Keratinocyte (primary cell): ENCODE data around the gene SCRN2. TPM values are rescaled to one million over a fixed set of nuclear protein-coding genes. Genes with fewer than 3 reads are reported as not detected.

Experiments
- DNase-seq: peaks from one replicate; pipeline ENCODE4 v3.0.0-alpha.2; 2011; ENCODE audit warnings: low read depth, missing footprints, low spot score
- FAIRE-seq: peaks from 2 replicates; lab custom pipeline; 2011; peaks lifted over from hg19 to GRCh38; lab: Jason Lieb, UNC
- H2AFZ ChIP-seq: 2 replicates; pipeline ENCODE4 v1.6.0; 2012; ENCODE audit warnings: low read length, control low read depth, inconsistent platforms; ENCODE audit not compliant: control insufficient read depth
- H3K27ac ChIP-seq: 2 replicates; pipeline ENCODE4 v1.5.1; 2011; ENCODE audit warnings: low read length; ENCODE audit not compliant: control insufficient read depth, insufficient read depth
- H3K27me3 ChIP-seq: 3 replicates; pipeline ENCODE4 v1.6.0; 2011; ENCODE audit warnings: low read length; ENCODE audit not compliant: control insufficient read depth, insufficient read depth; ENCODE audit errors: extremely low read depth
- H3K36me3 ChIP-seq, 2 experiments: 2 replicates in 1 of 2; 3 replicates in 1 of 2; pipeline ENCODE4 v1.5.1; 2011; ENCODE audit warnings: low read length in 2 of 2, mild to moderate bottlenecking in 1 of 2; ENCODE audit not compliant: control insufficient read depth in 2 of 2, insufficient read depth in 2 of 2; ENCODE audit errors: extremely low read depth in 1 of 2
- H3K4me1 ChIP-seq: 3 replicates; pipeline ENCODE4 v1.5.1; 2011; ENCODE audit warnings: low read length; ENCODE audit not compliant: control insufficient read depth, insufficient read depth; ENCODE audit errors: extremely low read depth
- H3K4me2 ChIP-seq: 3 replicates; pipeline ENCODE4 v1.6.0; 2011; ENCODE audit warnings: low read depth, low read length; ENCODE audit not compliant: control insufficient read depth, insufficient read depth; ENCODE audit errors: extremely low read depth
- H3K4me3 ChIP-seq, 3 experiments: fragments of 200-600 bp in 1 of 3; sonication (generic) in 1 of 3; 2 replicates in 2 of 3; 3 replicates in 1 of 3; pipeline ENCODE4 v1.5.1; 2011 to 2016; ENCODE audit warnings: low read length in 3 of 3, mild to moderate bottlenecking in 3 of 3, control low read depth in 2 of 3, inconsistent platforms in 1 of 3, low read depth in 1 of 3, mixed read lengths in 1 of 3, mixed run types in 1 of 3, moderate library complexity in 1 of 3; ENCODE audit not compliant: control insufficient read depth in 2 of 3, insufficient read depth in 2 of 3; ENCODE audit errors: extremely low read depth in 1 of 3
- H3K79me2 ChIP-seq: 2 replicates; pipeline ENCODE4 v1.6.0; 2012; ENCODE audit warnings: low read length; ENCODE audit not compliant: control insufficient read depth, insufficient read depth
- H3K9ac ChIP-seq: 3 replicates; pipeline ENCODE4 v1.6.0; 2011; ENCODE audit warnings: low read length; ENCODE audit not compliant: control insufficient read depth, insufficient read depth; ENCODE audit errors: extremely low read depth
- H3K9me1 ChIP-seq: 3 replicates; pipeline ENCODE4 v1.6.0; 2011; ENCODE audit warnings: low read length; ENCODE audit not compliant: control insufficient read depth, insufficient read depth; ENCODE audit errors: extremely low read depth
- H3K9me3 ChIP-seq: 2 replicates; pipeline ENCODE4 v1.5.1; 2012; ENCODE audit warnings: low read depth, low read length; ENCODE audit not compliant: control insufficient read depth
- H4K20me1 ChIP-seq: 3 replicates; pipeline ENCODE4 v1.6.0; 2011; ENCODE audit warnings: low read length; ENCODE audit not compliant: control insufficient read depth, insufficient read depth; ENCODE audit errors: extremely low read depth
- EZH2 ChIP-seq: IDR thresholded peaks from one replicate; pipeline ENCODE4 v1.6.1; 2012; ENCODE audit warnings: inconsistent platforms, mild to moderate bottlenecking, low read length, moderate library complexity
- dilution Hi-C: fragments of 300-500 bp; cut with MboI; formaldehyde crosslinking; loops from one replicate; pipeline ENCODE4 v1.7.0; 2020; ENCODE audit warnings: low sequenced_read_pairs; ENCODE audit not compliant: extremely low pct_ligation_motif_present
- polyA plus RNA-seq, 5 experiments: library from polyadenylated mRNA; depleted of rRNA in 3 of 5; stranded (reverse) in 3 of 5; stranded (forward) in 1 of 5; unstranded in 1 of 5; fragments of >200 nt; gene quantifications; 1 replicate in 1 of 5; 2 replicates in 3 of 5; 3 replicates in 1 of 5; pipeline versions ENCODE4 v1.2.1 to v1.2.3, GENCODE V29; 2011 to 2012; ENCODE audit warnings: missing spikeins in 2 of 5, low read depth in 1 of 5, low replicate concordance in 1 of 5
- TF ChIP-seq, protein P1 (sequence below), 3 experiments: IDR thresholded peaks in 1 of 3; conservative IDR thresholded peaks in 1 of 3; optimal IDR thresholded peaks in 1 of 3; 2 replicates in 2 of 3; 3 replicates in 1 of 3; pipeline versions ENCODE3 to v1.5.1; 2011; ENCODE audit warnings: low read length in 3 of 3, mild to moderate bottlenecking in 3 of 3, moderate library complexity in 2 of 3, control low read depth in 1 of 3, inconsistent platforms in 1 of 3; ENCODE audit not compliant: insufficient read depth in 2 of 3; ENCODE audit errors: extremely low read depth in 1 of 3

SCRN2 gene
- polyA plus RNA-seq, 1 donor (not counting 4 experiments of a cell fraction or from before 2014, with no cell fraction given), result 17.1 TPM

DNA sequence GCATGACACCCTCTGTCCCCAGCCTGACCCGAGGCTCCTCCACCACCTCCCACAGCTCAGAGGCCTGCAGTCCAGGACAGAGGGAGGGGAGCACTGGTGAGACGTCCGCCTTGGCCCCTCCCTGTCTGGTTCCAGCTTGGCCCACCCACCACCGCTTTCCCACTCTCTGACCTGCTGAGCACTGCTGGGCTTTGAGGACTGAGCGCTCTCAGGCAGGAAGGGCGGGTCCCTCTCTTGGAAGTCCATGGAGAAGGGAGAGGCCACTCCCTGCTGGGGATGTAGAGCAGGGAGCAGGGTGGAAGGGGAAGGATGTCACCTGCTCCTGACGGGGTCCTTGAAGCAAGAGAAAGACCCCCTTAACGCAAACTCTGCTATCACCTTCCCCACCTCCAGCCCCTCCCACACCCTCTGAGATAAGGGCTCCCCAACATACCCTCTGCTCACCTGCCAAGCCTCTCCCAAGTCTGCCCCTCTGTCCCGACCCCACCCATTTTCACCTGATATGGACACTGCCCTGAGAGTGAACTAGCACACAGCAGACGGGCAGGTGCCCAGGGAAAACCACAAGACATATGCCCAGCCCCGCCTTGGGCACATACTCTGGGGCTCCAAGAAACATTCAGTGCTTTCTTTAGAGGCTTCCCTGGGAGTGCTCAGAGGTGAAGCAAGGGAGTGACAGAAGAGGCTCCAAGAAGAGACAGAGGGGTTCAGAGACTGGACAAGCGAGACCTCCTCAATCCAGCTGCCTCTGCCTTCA lies 20.9 kb downstream of the SCRN2 start:
- Histone ChIP-seq H3K4me3 (no peak overlapping the region), H3K36me3 (peaks cover 7 to 11% of the 10 kb centered on the region in 2 experiments), H4K20me1 (no peaks in the 10 kb centered on the region), H3K27me3 (no peaks in the 10 kb centered on the region), H3K4me2 (no peak overlapping the region), H3K9me1 (no peaks in the 10 kb centered on the region), H3K9ac (no peak overlapping the region), H3K27ac (no peak overlapping the region), H3K9me3 (no peaks in the 10 kb centered on the region), H3K79me2 (no peaks in the 10 kb centered on the region), H2AFZ (no peak overlapping the region), H3K4me1 (peaks cover 15% of the 10 kb centered on the region)
- TF ChIP-seq EZH2, result no peak
- TF ChIP-seq, protein P1, sequence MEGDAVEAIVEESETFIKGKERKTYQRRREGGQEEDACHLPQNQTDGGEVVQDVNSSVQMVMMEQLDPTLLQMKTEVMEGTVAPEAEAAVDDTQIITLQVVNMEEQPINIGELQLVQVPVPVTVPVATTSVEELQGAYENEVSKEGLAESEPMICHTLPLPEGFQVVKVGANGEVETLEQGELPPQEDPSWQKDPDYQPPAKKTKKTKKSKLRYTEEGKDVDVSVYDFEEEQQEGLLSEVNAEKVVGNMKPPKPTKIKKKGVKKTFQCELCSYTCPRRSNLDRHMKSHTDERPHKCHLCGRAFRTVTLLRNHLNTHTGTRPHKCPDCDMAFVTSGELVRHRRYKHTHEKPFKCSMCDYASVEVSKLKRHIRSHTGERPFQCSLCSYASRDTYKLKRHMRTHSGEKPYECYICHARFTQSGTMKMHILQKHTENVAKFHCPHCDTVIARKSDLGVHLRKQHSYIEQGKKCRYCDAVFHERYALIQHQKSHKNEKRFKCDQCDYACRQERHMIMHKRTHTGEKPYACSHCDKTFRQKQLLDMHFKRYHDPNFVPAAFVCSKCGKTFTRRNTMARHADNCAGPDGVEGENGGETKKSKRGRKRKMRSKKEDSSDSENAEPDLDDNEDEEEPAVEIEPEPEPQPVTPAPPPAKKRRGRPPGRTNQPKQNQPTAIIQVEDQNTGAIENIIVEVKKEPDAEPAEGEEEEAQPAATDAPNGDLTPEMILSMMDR (optimal IDR thresholded peaks at IDR 0.05 in 1 of 3, IDR thresholded peaks at IDR 0.05 in 1 of 3, conservative IDR thresholded peaks at IDR 0.05 in 1 of 3; ENCODE audit: extremely low read depth in 1 of 3, insufficient read depth in 2 of 3, low read length in 3 of 3), result no peak
- dilution Hi-C loops, result no loop called here
- DNase-seq (no peak), FAIRE-seq (no peak)

DNA sequence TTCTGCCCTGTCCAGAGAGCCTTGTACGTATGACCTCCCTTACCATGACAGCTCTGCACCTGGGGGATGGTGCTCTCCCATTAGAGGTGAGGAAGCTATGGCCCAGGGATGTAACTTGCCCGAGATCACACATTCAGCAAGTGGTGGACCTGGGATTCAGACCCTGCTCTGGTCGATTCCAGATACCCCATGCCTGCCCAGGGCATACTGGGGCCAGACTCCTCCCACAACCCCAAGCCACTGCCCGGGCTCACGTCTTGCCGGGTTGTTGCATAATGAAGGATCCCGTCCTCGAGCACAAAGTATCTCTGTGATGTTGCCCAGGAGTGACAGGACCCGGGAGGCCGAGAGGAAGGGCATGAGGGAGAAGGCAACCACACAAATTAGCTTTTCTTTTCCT lies 21.6 kb downstream of the SCRN2 start:
- Histone ChIP-seq H3K4me1 (peaks cover 15% of the 10 kb centered on the region), H3K79me2 (no peaks in the 10 kb centered on the region), H3K9ac (no peak overlapping the region), H2AFZ (no peak overlapping the region), H4K20me1 (no peaks in the 10 kb centered on the region), H3K27ac (no peak overlapping the region), H3K9me3 (no peaks in the 10 kb centered on the region), H3K27me3 (no peaks in the 10 kb centered on the region), H3K9me1 (no peaks in the 10 kb centered on the region), H3K4me3 (no peak overlapping the region), H3K36me3 (peaks cover 7 to 10% of the 10 kb centered on the region in 2 experiments), H3K4me2 (no peak overlapping the region)
- no peak for FAIRE-seq
- dilution Hi-C loops, result no loop called here
- TF ChIP-seq EZH2, result no peak
- TF ChIP-seq, protein P1 (optimal IDR thresholded peaks at IDR 0.05 in 1 of 3, IDR thresholded peaks at IDR 0.05 in 1 of 3, conservative IDR thresholded peaks at IDR 0.05 in 1 of 3; ENCODE audit: extremely low read depth in 1 of 3, insufficient read depth in 2 of 3, low read length in 3 of 3), result no peak
- DNase-seq, result no peak
